ENCODE measurements around the gene GSDMA.

The GSDMA gene

GRCh38 chr17:39963829-39964228 is 1.0 kb downstream of the GSDMA start:
- peak; percentile 17 for DNase-seq

GRCh38 chr17:39965017-39965699 is 2.4 kb downstream of the GSDMA start:
- DNase-seq, result no peak

DNA sequence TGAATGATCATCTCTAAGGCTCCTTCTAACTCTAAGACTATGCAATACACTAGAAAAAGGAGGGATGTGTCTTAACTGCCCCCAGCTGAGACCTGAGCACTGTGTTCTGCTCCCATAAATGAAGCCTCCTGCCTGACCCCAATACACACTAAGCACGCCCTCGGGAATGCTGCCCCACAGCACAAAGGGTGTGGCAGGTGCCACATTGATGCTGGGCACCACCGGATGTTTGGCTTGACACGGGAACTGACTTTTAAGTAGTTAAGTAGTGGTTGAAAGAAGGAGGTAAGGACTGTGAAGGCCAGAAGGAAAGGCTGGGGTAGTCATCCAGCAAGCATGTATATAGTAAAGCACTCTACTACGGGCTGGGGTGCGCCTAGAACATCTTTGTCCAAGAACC is 4.0 kb downstream of the GSDMA start:
- DNase-seq, result no peak

GRCh38 chr17:39968761-39969160 is 6.0 kb downstream of the GSDMA start:
- no peak for DNase-seq

DNA sequence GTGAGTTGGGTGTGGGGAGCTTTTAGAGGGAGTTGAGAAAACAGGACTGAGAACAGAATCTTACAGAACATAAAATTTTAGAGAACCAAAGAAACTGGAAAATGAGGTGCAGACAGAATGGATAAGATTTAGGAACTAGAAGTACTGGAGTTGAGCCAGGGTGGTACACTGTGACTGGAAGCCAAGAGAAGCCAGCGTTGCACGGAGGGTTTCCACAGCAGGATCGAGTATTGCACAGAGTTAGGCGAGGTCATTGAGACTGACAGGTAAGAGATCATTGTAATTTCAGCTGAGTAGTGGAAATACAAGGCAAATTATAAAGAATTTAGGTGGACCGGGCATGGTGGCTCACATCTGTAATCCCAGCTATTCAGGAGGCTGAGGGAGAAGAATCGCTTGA is 6.6 kb downstream of the GSDMA start:
- DNase-seq, result no peak

DNA sequence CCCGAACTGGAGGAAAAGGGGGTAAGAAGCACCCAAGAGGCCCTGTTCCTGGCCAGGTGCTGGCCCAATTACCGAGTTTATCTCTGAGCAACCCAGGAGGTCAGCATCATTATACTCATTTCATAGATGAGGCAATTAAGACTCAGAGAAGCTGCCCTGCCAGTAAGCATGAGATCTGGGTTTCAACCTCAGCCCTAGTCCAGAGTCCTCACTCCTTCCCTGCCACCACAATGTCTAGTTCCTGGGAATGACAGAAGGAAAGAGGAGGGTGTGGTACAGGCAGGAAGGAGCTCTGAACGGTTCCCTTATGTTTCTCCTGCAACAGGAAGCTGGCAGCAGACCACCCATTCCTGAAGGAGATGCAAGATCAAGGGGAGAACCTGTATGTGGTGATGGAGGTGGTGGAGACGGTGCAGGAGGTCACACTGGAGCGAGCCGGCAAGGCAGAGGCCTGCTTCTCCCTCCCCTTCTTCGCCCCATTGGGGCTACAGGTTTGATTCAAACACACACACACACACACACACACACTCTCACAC is 7.4 kb downstream of the GSDMA start:
- DNase-seq, result no peak

GRCh38 chr17:39971076-39971603 is 8.3 kb downstream of the GSDMA start:
- DNase-seq, result no peak

DNA sequence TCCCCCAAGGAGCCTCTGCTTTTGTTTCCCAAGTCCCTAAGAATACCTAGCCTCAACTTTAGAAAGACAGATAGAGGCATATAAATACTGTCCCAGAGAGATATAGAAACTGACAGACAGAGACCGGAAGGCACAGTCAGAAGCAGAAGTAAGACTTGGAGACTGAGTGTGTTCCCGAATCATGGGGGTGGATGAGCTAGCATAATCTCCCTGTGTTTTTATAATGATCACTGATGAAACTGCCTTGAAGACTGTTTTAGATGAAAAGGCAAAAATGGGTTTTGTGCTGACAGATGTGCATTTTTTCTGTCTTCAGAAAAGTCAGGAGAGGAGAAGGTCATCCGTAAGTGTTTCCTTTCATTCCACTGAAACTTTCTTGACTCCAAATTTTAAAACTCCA is 9.5 kb downstream of the GSDMA start:
- DNase-seq, result peak; percentile 16

- no peak for DNase-seq
Measured at GRCh38 chr17:39973496-39973895, 10.7 kb downstream of the GSDMA start.

DNA sequence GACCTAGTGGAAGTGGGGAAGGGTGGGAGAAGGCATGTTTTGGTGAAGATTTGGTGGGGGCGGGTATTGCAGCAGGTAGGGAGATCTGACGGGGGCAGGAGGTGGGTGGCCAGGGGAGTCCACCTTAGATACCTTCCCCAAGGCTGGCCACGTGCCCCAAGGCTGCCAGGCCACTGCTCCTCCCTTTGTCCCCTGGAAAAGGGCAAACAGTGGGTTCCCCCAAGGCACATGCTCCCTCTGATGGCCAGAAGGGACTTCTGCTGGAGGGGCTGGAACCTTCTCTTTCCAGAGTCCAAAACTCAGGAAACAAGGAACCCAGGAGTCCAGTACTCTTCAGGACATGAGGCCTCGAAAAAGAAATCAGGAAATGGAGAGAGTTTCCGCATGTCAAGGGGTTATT is 11.6 kb downstream of the GSDMA start:
- DNase-seq, result no peak

DNA sequence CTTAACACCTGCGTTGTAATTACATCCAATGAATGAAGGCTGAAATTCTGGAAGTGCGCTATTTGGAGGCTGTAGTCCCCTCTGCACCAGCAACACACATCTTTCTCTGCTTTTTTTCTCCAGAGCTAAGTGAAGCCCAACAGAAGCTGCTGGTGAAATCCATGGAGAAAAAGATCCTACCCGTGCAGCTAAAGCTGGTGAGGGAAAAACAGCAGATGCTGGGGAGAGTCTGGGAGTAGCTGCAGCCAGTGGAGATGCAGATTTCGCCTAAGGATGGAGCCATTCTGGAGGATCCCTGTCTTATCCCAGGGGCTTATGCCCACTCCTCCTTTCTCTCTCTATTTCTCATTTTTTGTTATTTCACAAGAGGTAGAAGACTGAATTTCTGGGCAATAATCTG is 13.0 kb downstream of the GSDMA start:
- DNase-seq, result no peak

DNA sequence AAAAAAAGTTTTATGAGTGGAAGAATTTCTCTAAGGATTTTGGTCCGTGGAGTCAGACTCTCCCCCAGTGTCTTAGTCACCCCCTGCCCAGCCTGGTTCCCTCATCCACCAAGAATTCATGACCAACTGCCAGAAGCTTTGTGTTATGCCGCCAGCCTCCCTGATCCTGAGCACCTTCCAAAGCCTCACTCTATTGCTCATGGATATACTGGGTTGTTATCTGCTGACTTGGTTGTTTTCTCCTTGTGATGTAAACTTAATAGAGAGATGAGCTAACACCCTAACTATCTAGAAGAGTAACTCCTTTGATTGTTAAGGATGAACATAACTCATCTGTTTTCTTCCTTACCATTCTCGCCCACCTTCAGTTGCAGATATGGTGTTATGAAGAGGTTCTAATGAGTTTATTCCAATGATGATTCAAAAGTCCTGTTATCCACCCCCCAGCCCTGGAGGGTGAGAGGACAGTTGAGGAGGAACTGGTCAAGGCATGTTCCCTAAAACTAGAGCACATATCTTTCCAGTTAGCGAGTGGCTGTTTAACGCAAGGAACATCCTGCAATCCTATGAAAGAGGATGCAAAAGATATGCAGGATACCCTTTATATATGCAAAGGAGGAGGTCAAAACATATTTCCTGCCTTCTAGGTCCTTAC is 16.3 kb downstream of the GSDMA start:
- DNase-seq, result no peak

GRCh38 chr17:39979893-39980350 is 17.1 kb downstream of the GSDMA start:
- DNase-seq, result peak; percentile 24

- peak; percentile 99 for DNase-seq
Measured at GRCh38 chr17:39980351-39981206, 17.8 kb downstream of the GSDMA start, which contains the start of gene PSMD3. TSS of gene PSMD3 (plus strand) at chr17:39980807. CDS start at chr17:39980971, 164 bp downstream.

DNA sequence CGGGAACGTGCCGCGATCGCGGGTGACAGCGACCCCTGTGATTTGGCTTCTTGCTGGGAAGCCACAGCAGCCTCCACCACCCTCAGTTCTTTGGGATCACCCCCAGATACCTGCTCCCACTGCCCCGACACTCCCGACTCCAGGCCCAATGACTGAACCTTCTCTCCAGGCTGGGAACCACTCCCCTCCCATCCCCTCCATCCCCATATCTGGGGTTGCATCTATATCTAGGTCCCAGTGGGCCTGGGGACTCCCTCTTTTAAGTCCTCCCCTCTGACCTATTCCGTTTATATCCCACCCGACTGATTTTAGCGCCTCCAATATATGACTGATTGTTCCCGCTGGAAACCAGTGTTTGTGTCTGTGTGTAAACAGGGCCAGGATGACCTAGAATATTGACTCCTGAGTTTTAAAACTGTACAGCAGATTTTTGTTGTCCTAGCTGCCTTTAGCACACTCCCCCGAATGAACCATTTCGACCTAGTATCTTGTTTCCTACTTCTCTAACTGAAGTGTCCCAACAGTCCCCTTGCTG is 18.5 kb downstream of the GSDMA start:
- DNase-seq, result no peak

- no peak for DNase-seq
Measured at GRCh38 chr17:39981766-39982375, 19.1 kb downstream of the GSDMA start.

GRCh38 chr17:39988206-39988810 is 25.5 kb downstream of the GSDMA start:
- peak; percentile 14 for DNase-seq

GRCh38 chr17:39994448-39994847 is 31.6 kb downstream of the GSDMA start:
- DNase-seq, result no peak

DNA sequence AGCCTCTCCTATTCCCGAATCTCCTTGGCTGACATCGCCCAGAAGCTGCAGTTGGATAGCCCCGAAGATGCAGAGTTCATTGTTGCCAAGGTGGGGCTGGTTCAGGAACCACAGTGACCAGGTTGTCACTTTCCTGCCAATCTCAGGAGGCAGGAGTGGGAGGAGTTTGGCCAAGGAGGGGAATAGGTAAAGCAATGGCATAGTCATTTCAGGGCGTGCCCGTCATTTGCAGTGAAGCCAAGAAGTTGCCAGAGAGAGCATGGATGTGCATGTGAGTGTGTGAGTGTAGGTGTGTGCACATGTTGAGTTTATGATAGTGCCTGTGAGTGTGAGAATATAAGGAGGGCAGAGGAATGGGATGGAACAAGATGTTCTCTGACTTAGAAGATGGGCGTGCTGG is 32.6 kb downstream of the GSDMA start:
- DNase-seq, result no peak

GRCh38 chr17:39996162-39996561 is 33.4 kb downstream of the GSDMA start:
- DNase-seq, result no peak

GRCh38 chr17:39996800-39997199 is 34.0 kb downstream of the GSDMA start:
- DNase-seq, result no peak

DNA sequence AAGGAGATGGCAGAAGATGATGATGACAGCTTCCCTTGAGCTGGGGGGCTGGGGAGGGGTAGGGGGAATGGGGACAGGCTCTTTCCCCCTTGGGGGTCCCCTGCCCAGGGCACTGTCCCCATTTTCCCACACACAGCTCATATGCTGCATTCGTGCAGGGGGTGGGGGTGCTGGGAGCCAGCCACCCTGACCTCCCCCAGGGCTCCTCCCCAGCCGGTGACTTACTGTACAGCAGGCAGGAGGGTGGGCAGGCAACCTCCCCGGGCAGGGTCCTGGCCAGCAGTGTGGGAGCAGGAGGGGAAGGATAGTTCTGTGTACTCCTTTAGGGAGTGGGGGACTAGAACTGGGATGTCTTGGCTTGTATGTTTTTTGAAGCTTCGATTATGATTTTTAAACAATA is 34.7 kb downstream of the GSDMA start:
- DNase-seq, result no peak
